Measurements from ENCODE around the gene WASF3.
"Not testable (repeated sequence)": the region's sequence is repeated elsewhere in the genome, so short reads cannot be mapped to it uniquely, and the experiment has no call there.

WASF3 gene

GRCh38 chr13:26716984-26717383 lies 159.5 kb downstream of the WASF3 start:
- DNase-seq (ENCODE audit: low spot score), result no peak

- DNase-seq (ENCODE audit: low spot score), result no peak
Measured at GRCh38 chr13:26718146-26718545, 160.7 kb downstream of the WASF3 start.

GRCh38 chr13:26718872-26719271 lies 161.4 kb downstream of the WASF3 start:
- DNase-seq (ENCODE audit: low spot score), result no peak

- DNase-seq (ENCODE audit: low spot score), result no peak
Measured at GRCh38 chr13:26719356-26719945, 162.0 kb downstream of the WASF3 start.

- DNase-seq (ENCODE audit: low spot score), result no peak
Measured at GRCh38 chr13:26721251-26722121, 164.0 kb downstream of the WASF3 start.

- no peak for DNase-seq (ENCODE audit: low spot score)
Measured at GRCh38 chr13:26722321-26722720, 164.8 kb downstream of the WASF3 start.

- DNase-seq (ENCODE audit: low spot score), result not testable (repeated sequence)
Measured at GRCh38 chr13:26723620-26724019, 166.1 kb downstream of the WASF3 start.

- DNase-seq (ENCODE audit: low spot score), result no peak
Measured at GRCh38 chr13:26726684-26727083, 169.2 kb downstream of the WASF3 start.

- no peak for DNase-seq (ENCODE audit: low spot score)
Measured at GRCh38 chr13:26727122-26727521, 169.6 kb downstream of the WASF3 start.

- DNase-seq (ENCODE audit: low spot score), result no peak
Measured at GRCh38 chr13:26727633-26728032, 170.2 kb downstream of the WASF3 start.

- DNase-seq (ENCODE audit: low spot score), result no peak
Measured at GRCh38 chr13:26735677-26736076, 178.2 kb downstream of the WASF3 start.

Measured in ecto neural progenitor cell (in vitro differentiated cells).